Mesenchymal stem cell (in vitro differentiated cells and primary cell): ENCODE results near the gene PTPN14.
A peak's percentile ranks its signal among the peaks of the same experiment; 100 is the strongest.
"Not testable (repeated sequence)": the region's sequence is repeated elsewhere in the genome, so short reads cannot be mapped to it uniquely, and the experiment has no call there.

ENCODE experiments used
- DNase-seq: peaks from one replicate; pipeline ENCODE4 v3.0.0-alpha.2; 2013
- H2AFZ ChIP-seq: one replicate; pipeline ENCODE4 v1.6.1; 2013; ENCODE audit warnings: low read depth, mild to moderate bottlenecking, control low read depth, inconsistent platforms, low read length, moderate library complexity
- H2AK5ac ChIP-seq: 2 replicates; pipeline ENCODE4 v1.6.1; 2013; ENCODE audit warnings: low read length, moderate library complexity, mild to moderate bottlenecking, inconsistent platforms; ENCODE audit not compliant: severe bottlenecking
- H2BK120ac ChIP-seq: one replicate; pipeline ENCODE4 v1.6.1; 2013; ENCODE audit warnings: low read depth, mild to moderate bottlenecking, inconsistent platforms, low read length, moderate library complexity
- H2BK12ac ChIP-seq, 2 experiments: one replicate each; pipeline ENCODE4 v1.6.1; 2013; ENCODE audit warnings: inconsistent platforms in 2 of 2, low read length in 2 of 2, mild to moderate bottlenecking in 2 of 2, moderate library complexity in 2 of 2, control low read depth in 1 of 2
- H2BK15ac ChIP-seq: one replicate; pipeline ENCODE4 v1.6.1; 2013; ENCODE audit warnings: mild to moderate bottlenecking, low read depth, inconsistent platforms; ENCODE audit not compliant: poor library complexity, severe bottlenecking
- H2BK5ac ChIP-seq: 2 replicates; pipeline ENCODE4 v1.6.1; 2013; ENCODE audit warnings: low read depth, mild to moderate bottlenecking, low read length, control low read depth, inconsistent platforms; ENCODE audit not compliant: poor library complexity, severe bottlenecking
- H3K14ac ChIP-seq, 2 experiments: one replicate each; pipeline ENCODE4 v1.6.1; 2013; ENCODE audit warnings: inconsistent platforms in 2 of 2, low read length in 2 of 2, control low read depth in 1 of 2, mild to moderate bottlenecking in 1 of 2, moderate library complexity in 1 of 2
- H3K18ac ChIP-seq, 2 experiments: one replicate each; pipeline ENCODE4 v1.6.1; 2013; ENCODE audit warnings: inconsistent platforms in 2 of 2, low read length in 2 of 2, control low read depth in 1 of 2, low read depth in 1 of 2, mild to moderate bottlenecking in 1 of 2
- H3K23ac ChIP-seq, 2 experiments: one replicate each; pipeline ENCODE4 v1.6.1; 2013; ENCODE audit warnings: inconsistent platforms in 2 of 2, low read length in 2 of 2, mild to moderate bottlenecking in 2 of 2, moderate library complexity in 2 of 2, control low read depth in 1 of 2
- H3K27ac ChIP-seq: 2 replicates; pipeline ENCODE4 v1.5.1; 2013; ENCODE audit warnings: mild to moderate bottlenecking, moderate library complexity, low read length, control low read depth, inconsistent platforms; ENCODE audit not compliant: poor library complexity, severe bottlenecking
- H3K27me3 ChIP-seq, 2 experiments: 2 replicates each; pipeline versions ENCODE4 v1.6.1 to v1.7.0; 2013; ENCODE audit warnings: low read length in 2 of 2, mild to moderate bottlenecking in 2 of 2, moderate library complexity in 2 of 2, control low read depth in 1 of 2, inconsistent platforms in 1 of 2; ENCODE audit not compliant: control insufficient read depth in 1 of 2, insufficient read depth in 1 of 2
- H3K36me3 ChIP-seq, 2 experiments: 2 replicates each; pipeline versions ENCODE4 v1.6.1 to v1.7.0; 2013; ENCODE audit warnings: low read length in 2 of 2, control low read depth in 1 of 2, inconsistent platforms in 1 of 2, low read depth in 1 of 2, mild to moderate bottlenecking in 1 of 2; ENCODE audit not compliant: insufficient read depth in 2 of 2, control insufficient read depth in 1 of 2
- H3K4ac ChIP-seq, 2 experiments: one replicate each; pipeline ENCODE4 v1.6.1; 2013; ENCODE audit warnings: inconsistent platforms in 2 of 2, low read length in 2 of 2, mild to moderate bottlenecking in 2 of 2, moderate library complexity in 2 of 2, control low read depth in 1 of 2, low read depth in 1 of 2
- H3K4me1 ChIP-seq: 2 replicates; pipeline ENCODE4 v1.6.1; 2013; ENCODE audit warnings: low read depth, low read length, control low read depth; ENCODE audit not compliant: control insufficient read depth, insufficient read depth
- H3K4me2 ChIP-seq: 2 replicates; pipeline ENCODE4 v1.6.1; 2013; ENCODE audit warnings: low read length, mild to moderate bottlenecking, inconsistent platforms; ENCODE audit not compliant: poor library complexity, severe bottlenecking
- H3K4me3 ChIP-seq, 2 experiments: 2 replicates each; pipeline versions ENCODE4 v1.5.1 to v1.7.0; 2013; ENCODE audit warnings: low read length in 2 of 2, mild to moderate bottlenecking in 2 of 2, control low read depth in 1 of 2, low read depth in 1 of 2; ENCODE audit not compliant: insufficient read depth in 1 of 2
- H3K79me1 ChIP-seq: replicated peaks from 2 replicates; pipeline ENCODE4 v1.6.1; 2013; ENCODE audit warnings: mild to moderate bottlenecking, control low read depth, low read length, inconsistent platforms; ENCODE audit not compliant: poor library complexity, severe bottlenecking
- H3K9ac ChIP-seq: 2 replicates; pipeline ENCODE4 v1.7.0; 2013; ENCODE audit warnings: mild to moderate bottlenecking, low read length, moderate library complexity
- H3K9me3 ChIP-seq: 2 replicates; pipeline ENCODE4 v1.7.0; 2013; ENCODE audit warnings: mild to moderate bottlenecking, low read length; ENCODE audit not compliant: control insufficient read depth
- H4K8ac ChIP-seq: one replicate; pipeline ENCODE4 v1.6.1; 2013; ENCODE audit warnings: inconsistent platforms, mild to moderate bottlenecking, low read length, moderate library complexity
- H4K91ac ChIP-seq: one replicate; pipeline ENCODE4 v1.6.1; 2013; ENCODE audit warnings: mild to moderate bottlenecking, low read length, inconsistent platforms
- WGBS: methylation state at CpG from one replicate; pipeline ENCODE4 v1.1.7; 2013; ENCODE audit warnings: mixed read lengths; 5-methylcytosine and 5-hydroxymethylcytosine counted together

The PTPN14 gene

DNA sequence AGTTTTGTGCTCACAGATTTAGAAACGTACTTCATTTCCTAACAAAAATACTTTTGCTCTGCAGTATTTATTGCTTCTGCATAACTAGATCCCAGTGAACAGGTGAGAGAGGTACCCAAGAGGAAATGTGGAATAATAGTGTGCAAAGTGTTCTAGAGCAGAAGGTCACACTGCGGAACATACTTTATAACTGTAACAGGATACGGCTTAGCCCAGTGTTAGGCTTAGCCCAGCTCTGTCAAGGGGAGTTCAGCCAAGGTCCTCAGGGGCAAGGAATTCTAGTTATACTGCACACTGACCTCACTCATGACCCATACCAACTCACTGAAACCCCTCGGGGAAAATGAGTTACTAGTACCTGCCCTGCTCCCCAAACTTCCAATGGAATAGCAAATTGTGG, 55.3 kb downstream of the PTPN14 start:
- H3K4me1 ChIP-seq = peaks cover 13% of the 10 kb centered on the region
- DNase-seq = peak; percentile 35
- no peaks in the 10 kb centered on the region for H3K9me3 ChIP-seq
- H3K27ac ChIP-seq = peak overlapping the region; percentile 87
- no peaks in the 10 kb centered on the region for H3K27me3 ChIP-seq
- no peak overlapping the region for H2BK12ac ChIP-seq
- no peak overlapping the region for H3K4ac ChIP-seq
- no peak overlapping the region for H3K14ac ChIP-seq
- peak overlapping the region; percentile 73 for H2AK5ac ChIP-seq
- 76% methylated on average over 2 of the region's 4 CpGs for WGBS
- H2BK15ac ChIP-seq = no peak overlapping the region
- H3K4me3 ChIP-seq = no peak overlapping the region
- H3K4me2 ChIP-seq = peak overlapping the region; percentile 43
- no peak overlapping the region for H4K91ac ChIP-seq
- H3K18ac ChIP-seq = peak overlapping the region in 1 of 2 experiments; percentile 40
- no peak overlapping the region for H2BK120ac ChIP-seq
- H2AFZ ChIP-seq = no peak overlapping the region
- H4K8ac ChIP-seq = no peak overlapping the region
- no peaks in the 10 kb centered on the region for H3K79me1 ChIP-seq
- H3K23ac ChIP-seq = no peak overlapping the region
- peaks cover 0 to 11% of the 10 kb centered on the region in 2 experiments for H3K36me3 ChIP-seq
- H3K9ac ChIP-seq = no peak overlapping the region
- H2BK5ac ChIP-seq = no peak overlapping the region

DNA sequence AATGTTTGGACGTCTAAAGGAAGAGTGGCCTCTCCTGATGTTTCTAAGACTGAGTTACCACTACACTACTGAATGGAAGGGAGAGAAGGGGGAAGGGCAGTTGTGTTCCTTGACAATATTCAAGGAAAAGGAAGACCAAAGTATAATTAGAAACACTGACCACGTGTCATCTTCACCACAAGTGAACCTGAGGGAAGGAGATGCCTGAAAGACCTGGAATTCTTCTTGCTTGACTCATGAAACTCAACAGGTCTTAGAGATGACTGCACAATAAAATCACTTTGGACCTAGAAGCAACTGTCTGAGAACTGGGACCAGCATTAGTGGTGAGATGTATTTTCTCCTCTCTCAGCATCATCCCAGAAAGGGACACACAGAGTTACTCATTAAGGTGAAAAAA, 56.7 kb downstream of the PTPN14 start:
- H3K9ac ChIP-seq = no peak overlapping the region
- H3K4me3 ChIP-seq = no peak overlapping the region
- peaks cover 0 to 11% of the 10 kb centered on the region in 2 experiments for H3K36me3 ChIP-seq
- H3K4ac ChIP-seq = no peak overlapping the region
- no peak overlapping the region for H3K18ac ChIP-seq
- no peak overlapping the region for H3K23ac ChIP-seq
- WGBS = 29% methylated on average over 2 of the region's 2 CpGs
- H3K14ac ChIP-seq = no peak overlapping the region
- H2BK5ac ChIP-seq = no peak overlapping the region
- no peak overlapping the region for H3K4me2 ChIP-seq
- no peaks in the 10 kb centered on the region for H3K9me3 ChIP-seq
- H3K4me1 ChIP-seq = peaks cover 14% of the 10 kb centered on the region
- peak overlapping the region; percentile 76 for H3K27ac ChIP-seq
- no peak overlapping the region for H2AFZ ChIP-seq
- no peaks in the 10 kb centered on the region for H3K79me1 ChIP-seq
- no peak overlapping the region for H4K91ac ChIP-seq
- no peak overlapping the region for H2BK15ac ChIP-seq
- H2BK120ac ChIP-seq = no peak overlapping the region
- no peak overlapping the region for H2AK5ac ChIP-seq
- no peak overlapping the region for H2BK12ac ChIP-seq
- no peaks in the 10 kb centered on the region for H3K27me3 ChIP-seq
- H4K8ac ChIP-seq = no peak overlapping the region
- no peak for DNase-seq

DNA sequence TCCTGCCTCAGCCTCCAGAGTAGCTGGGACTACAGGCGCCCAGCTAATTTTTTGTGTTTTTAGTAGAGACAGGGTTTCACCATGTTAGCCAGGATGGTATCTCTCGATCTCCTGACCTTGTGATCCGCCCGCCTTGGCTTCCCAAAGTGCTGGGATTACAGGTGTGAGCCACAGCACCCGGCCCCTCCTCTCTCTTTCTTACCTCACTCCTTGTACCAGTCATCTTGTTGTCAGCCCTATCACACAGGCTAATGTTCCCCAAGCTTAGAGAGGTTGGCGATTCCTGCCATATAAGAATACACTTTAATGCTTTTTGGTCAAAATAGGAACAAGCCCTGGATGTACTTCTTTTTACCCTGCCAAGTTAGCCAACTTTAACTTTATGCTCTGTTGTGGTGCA, 57.2 kb downstream of the PTPN14 start:
- 98% methylated on average over 6 of the region's 6 CpGs for WGBS
- not testable (repeated sequence) for DNase-seq, H2AK5ac ChIP-seq, H2BK12ac ChIP-seq, H3K27me3 ChIP-seq, H4K8ac ChIP-seq, H3K4ac ChIP-seq, H2AFZ ChIP-seq, H3K9ac ChIP-seq, H3K23ac ChIP-seq, H3K14ac ChIP-seq, H2BK120ac ChIP-seq, H3K18ac ChIP-seq, H3K79me1 ChIP-seq, H2BK15ac ChIP-seq, H2BK5ac ChIP-seq, H3K4me3 ChIP-seq, H3K4me2 ChIP-seq, H4K91ac ChIP-seq, H3K9me3 ChIP-seq
- Histone ChIP-seq H3K27ac (peak overlapping the region; percentile 76), H3K36me3 (peaks cover 0 to 12% of the 10 kb centered on the region in 2 experiments), H3K4me1 (peaks cover 16% of the 10 kb centered on the region)

DNA sequence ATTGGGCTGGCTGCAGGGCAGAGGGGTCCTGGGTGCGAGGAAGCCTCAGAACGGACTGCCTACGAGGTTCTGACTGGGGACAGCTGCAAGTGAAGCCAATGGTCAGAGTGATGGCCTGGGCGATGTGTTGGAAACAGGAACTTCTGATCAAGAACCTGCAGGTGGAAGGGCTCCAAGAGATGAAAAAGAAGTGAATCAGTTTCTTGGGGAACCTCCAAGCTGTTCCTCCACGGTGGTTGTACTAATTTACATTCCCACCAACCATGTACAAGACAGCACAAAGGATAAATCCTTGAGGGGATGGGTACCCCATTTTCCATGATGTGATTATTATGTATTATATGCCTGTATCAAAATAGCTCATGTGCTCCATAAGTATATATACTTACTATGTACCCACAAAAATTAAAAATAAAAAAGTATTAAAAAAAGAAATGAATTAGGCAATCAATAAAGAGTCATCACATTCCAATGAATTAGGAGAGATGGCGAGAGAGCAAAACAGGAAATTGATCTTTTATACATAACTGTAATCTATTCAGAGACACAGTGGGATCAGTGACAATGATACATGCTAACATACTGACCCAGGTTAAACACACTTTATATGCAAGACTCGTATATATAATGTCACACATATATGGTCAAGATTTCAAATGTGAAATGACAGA, 58.1 kb downstream of the PTPN14 start:
- peak overlapping the region in 1 of 2 experiments; percentile 15 for H3K4me3 ChIP-seq
- no peak overlapping the region for H3K9ac ChIP-seq
- no peaks in the 10 kb centered on the region for H3K79me1 ChIP-seq
- peak overlapping the region; percentile 1 for H2AK5ac ChIP-seq
- H3K36me3 ChIP-seq = peaks cover 0 to 14% of the 10 kb centered on the region in 2 experiments
- H2BK120ac ChIP-seq = no peak overlapping the region
- no peak for DNase-seq
- H3K4me1 ChIP-seq = peaks cover 14% of the 10 kb centered on the region
- H3K14ac ChIP-seq = no peak overlapping the region
- H2BK15ac ChIP-seq = no peak overlapping the region
- no peak overlapping the region for H3K4me2 ChIP-seq
- H2BK12ac ChIP-seq = no peak overlapping the region
- H3K9me3 ChIP-seq = no peaks in the 10 kb centered on the region
- H4K8ac ChIP-seq = no peak overlapping the region
- H4K91ac ChIP-seq = no peak overlapping the region
- no peak overlapping the region for H3K4ac ChIP-seq
- H3K18ac ChIP-seq = no peak overlapping the region
- H2AFZ ChIP-seq = no peak overlapping the region
- no peak overlapping the region for H2BK5ac ChIP-seq
- no peaks in the 10 kb centered on the region for H3K27me3 ChIP-seq
- peak overlapping the region; percentile 55 for H3K27ac ChIP-seq
- 93% methylated on average over 3 of the region's 7 CpGs for WGBS
- no peak overlapping the region for H3K23ac ChIP-seq
